SIG-M5 (cell line): Measurements from ENCODE around the gene GATAD2B.

ENCODE experiments used
- DNase-seq: peaks from one replicate; lab custom pipeline; 2025; lab: John Stamatoyannopoulos, UW

GATAD2B gene

DNA sequence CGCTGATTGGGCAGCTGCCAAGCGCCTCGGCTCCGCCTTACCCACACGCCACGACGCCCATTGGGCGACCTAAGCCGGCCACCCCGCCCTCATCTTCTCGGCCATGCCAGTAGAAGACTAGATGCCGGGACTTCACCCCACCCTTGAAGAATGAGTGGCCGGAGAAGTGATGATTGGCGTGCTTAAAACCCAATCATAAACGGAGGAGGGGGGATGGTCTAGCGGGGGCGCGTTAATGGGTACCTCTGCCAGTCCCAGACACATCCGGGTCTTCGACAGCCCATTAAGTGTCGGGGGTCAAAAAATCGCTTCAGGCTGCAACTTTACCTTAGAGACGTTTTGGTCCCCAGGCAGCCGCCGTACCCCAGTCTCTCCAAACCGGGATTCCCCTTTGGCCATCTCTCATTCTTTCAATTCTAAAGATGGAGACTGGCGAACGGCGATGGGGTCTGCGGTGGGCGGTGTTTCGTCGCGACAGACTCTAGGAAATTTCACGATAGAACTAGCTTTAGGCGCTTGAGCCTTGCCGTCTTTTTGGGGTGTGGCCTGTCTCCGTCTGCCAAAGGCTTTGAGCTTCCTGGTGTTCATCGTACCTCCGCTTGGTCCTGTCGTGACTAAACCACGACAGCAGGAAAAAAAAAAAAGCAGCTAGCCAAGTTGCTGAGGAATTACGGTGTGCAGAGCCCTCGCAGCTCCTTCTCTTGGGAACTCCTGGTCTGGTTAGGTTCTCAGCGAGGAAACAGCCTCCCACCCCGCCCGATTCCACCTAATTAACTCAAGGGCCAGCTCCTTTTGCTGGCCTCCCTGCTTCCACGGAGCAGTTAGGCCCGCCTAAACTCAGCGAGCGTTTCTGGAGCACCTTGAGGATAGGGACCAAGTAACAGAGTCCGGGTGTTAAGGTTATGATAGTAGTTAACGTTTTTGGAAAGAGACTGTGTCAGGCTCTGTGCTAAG, at the start of gene GATAD2B:
Gene GATAD2B, minus strand, starts transcription at position 1 of the 954 bp plus-strand sequence. CDS start 94,625 bp downstream, outside the sequence.
- DNase-seq = peak; percentile 100

DNA sequence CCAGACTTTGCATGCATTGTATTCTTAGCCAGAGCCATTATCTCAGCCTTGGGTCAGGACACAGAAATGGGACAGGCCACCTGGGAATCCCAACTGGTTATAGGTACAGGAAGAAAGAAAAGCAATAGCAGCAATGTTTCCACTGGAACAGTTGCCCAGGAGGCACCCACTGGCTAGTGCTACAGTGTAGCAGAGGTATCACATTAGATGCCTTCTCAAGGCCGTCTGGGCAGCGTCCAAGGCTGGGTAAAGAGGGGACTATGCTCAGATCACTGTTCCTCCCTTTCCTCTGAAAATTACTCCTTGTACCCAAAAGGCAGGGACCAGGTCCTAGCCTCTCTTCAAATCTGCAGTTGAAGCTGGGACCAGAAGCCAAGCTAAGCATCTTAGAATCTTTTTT, 47.6 kb upstream of the GATAD2B start:
- no peak for DNase-seq

DNA sequence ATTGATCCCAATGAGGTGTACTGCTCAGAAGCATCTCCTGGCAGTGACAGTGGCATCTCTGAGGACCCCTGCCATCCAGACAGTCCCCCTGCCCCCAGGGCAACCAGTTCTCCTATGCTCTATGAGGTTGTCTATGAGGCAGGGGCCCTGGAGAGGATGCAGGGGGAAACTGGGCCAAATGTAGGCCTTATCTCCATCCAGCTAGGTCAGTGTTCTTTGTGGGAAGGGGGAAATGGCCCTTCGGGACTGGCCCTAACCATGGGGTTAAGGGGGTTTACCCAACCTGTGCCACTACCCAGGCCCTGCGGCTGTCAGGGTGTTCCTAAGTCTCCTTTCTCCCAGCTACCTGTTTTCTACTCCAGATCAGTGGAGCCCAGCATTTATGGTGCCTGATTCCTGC, 46.2 kb upstream of the GATAD2B start:
- DNase-seq = no peak

DNA sequence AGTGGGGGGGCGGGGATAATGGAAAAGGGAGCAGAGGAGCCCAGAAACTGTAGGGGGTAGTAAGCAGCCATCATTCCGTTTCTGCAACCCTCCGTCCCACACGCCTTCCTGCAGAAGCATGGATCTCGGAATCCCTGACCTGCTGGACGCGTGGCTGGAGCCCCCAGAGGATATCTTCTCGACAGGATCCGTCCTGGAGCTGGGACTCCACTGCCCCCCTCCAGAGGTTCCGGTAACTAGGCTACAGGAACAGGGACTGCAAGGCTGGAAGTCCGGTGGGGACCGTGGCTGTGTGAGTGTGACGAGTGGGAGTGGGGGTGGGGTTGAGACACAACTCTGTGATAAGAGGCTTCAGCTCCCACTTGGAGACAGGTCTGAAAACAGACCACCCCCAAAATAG, 45.6 kb upstream of the GATAD2B start:
- no peak for DNase-seq

DNA sequence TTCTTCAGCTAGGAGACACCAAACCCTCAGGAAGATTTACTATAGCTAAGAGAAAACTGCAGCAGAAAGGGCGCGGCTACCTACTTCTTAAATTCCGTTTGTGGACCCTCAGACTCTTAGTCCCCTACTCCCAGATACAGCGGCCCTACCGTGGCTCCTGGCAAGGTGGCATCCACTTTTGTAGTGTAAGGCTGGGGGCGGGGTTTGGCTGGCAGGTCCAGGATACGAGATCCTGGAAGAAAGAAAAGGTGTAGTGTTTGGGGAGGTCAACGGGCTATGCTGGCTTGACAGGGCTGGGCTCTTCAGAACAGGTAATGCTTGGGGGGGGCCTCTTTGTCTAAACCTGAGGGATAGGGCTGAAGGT, 45.2 kb upstream of the GATAD2B start:
- DNase-seq = no peak

DNA sequence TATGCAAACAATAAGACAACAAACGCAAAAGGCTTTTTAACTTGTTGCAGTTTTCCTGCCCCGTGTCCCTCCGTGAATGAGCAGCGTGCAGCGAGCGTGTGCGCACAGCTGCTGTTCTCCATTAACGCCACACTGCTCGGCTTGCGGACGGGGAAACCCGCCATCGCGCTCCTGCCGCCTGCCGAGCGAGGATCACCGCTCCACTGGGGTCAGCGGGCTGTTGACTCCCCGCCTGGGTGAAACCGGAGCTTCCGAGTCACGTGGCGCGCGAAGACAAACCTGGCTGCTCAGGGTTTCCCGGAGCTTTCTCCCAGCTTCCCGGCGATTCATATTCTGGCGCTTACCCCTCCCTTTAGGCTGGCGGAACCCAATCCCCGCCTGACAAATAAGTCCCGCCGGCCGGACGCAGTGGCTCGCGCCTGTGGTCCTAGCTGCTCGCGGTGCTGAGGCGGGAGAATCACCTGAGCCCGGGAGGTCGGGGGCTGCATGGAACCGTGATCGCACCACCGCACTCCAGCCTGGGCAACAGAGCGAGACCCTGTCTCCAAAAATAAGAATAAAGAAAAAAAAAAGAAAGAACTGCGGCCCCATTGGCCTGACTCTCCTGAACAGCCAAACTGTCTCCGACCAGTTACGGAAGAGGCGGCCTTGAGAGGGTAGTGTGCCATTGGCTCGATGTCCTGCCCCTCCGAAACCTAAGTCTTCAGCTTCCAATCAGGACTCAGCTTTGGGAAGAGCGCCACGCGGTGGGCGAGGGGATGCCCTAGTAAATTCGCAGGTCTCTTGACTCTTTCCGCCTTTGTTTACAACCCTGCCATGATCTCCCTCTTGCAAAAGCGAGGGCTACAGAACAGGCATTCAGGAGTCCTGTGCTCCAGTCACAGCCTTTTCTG, 44.6 kb upstream of the GATAD2B start, which contains the start of gene CREB3L4:
Gene CREB3L4, plus strand, starts transcription at position 796 of the 893 bp plus-strand sequence. CDS start 624 bp downstream, outside the sequence.
- DNase-seq = peak; percentile 99

DNA sequence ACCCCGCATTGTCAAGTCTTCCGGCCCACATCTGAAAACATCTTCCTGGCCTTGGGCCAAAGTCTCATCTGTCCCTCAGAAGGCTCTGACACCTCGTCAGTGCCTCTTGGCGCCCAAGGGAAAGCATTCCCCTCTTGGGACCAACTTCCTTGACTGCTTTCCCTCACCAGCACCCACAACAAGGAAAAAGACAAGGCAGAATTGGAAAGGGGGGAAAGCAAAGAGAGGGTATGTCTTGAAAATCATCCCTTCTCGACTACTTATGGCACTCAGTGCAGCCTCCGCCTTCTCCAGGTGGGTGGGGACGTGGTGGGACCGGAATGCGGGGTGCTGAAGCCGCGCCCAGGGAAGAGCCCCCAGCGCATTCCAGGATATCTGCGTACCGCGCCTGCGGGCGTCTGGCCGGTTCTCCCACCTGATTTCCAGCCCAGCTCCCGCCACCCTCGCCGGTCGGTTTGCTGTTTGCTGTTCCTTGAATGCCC, 41.1 kb upstream of the GATAD2B start:
- DNase-seq = no peak

DNA sequence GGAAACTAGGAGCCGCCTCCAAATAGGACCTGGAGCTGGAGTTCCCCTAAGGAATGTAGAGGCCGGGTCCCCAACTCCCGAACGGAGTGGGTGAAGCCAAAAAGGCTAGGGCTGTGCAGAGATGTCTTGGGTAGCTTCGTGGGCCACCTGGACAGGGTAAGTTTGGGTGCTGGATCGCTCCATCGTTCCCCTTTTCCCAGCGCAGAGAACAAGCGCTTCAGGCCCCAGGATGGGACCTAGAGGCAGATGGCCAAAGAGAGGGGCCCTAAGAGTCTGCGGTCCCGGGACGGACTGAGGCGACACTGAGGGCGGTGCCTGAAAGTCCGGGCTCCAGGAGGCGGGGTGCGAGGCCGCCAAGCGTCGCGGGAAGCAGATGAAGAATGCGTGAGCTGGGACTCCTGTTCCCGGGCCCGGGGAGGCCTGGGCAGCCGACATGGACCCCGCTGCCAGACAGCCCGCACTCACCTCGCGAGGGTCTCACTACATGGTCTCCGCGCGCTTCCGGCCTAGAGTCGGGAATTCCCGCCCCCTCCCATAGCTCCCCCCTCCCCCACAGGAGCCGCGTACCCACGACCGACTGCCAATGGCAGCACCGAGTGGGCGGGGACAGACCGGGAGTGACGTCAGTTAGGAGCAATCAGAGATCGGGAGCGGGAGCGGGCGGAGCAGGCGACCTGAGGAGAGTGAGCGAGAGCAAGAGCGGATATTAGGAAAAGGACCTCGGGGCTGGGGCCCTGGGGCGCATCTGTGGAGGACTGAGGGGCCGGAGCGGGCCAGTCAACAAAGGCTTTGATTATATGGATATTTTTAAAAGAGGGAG, 40.5 kb upstream of the GATAD2B start, which contains the start of gene SLC39A1:
Gene SLC39A1, minus strand, starts transcription at position 508 of the 820 bp plus-strand sequence. CDS start 822 bp downstream, outside the sequence.
- DNase-seq = peak; percentile 84

DNA sequence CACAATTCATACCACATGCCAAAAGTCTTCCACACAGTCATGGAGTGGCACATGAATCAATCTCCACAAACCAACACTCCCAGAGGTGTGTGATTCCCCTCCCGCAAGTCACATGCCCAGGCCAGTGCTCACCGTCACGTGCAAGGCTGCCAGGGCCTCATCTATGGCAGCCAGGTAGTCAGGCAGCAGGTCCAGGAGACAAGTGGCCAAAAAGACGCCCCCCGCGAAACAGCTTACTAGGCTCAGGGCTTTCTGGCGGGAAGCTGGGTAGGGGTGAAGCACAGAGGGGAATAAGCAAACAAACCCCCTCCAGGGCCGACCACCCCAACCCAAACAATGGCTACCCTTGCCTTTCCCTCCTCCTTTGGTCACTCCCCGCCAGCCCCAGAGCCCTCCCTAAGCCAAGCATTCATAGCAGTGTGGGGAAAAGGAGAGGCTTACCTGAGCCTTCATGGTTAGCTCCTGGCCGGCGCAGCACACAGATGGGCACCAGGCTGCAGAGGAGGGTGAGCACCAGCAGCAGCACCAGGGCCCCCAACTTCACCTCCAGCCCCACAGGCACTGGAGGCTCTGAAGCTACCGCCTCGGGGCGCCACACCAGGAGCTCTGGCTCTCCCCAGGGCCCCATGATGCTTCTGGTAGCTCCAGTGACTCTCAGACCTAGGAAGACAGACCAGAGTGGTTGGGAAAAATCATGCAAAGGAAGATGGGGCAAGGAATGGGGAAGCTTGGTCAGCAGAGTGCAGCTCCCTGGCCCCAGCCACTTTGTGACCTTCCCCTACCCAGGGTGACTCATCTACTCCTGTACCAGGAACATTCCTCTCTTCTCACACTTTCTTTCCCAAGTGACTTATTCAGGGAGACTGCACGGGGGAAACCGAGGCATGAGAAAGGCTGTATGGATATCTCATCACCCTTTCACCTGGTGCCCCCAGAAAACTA, 39.6 kb upstream of the GATAD2B start:
- DNase-seq = no peak

DNA sequence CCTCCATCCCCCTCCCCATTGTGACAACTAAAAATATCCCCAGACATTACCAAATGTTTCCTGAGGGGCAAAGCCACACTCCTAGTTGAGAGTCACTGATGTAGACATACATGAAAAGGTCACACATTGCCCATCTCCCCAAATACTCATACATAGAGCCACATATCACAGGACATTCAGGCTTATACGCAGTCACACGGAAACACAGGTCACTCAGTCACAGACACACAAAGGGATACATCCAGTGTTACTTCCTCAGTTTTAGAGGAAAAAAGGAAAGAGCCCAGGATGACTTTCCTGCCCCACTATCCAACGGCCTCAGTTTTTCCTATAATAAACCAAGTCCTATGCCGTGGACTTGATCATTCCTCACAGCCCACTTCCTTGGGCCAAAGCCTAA, 38.6 kb upstream of the GATAD2B start:
- no peak for DNase-seq

DNA sequence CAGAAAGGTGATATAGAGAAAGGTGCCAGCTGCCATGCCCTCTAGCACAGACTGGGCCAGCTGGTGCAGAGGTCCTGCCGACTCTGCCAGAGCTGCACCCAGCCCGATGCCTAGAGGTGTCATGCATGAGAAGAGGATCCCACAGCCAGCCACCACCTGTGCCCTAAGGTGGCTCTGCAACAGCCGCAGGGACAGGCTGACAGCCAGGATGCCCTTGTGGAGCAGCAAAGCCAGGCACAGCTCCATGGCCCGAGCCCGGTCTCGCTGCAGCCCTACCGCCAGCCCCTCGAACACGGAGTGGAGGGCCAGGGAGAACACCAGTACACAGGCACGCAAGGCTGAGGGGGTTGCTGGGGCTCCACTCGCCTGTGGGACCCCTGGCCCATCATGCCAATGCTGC, 37.4 kb upstream of the GATAD2B start:
- no peak for DNase-seq

DNA sequence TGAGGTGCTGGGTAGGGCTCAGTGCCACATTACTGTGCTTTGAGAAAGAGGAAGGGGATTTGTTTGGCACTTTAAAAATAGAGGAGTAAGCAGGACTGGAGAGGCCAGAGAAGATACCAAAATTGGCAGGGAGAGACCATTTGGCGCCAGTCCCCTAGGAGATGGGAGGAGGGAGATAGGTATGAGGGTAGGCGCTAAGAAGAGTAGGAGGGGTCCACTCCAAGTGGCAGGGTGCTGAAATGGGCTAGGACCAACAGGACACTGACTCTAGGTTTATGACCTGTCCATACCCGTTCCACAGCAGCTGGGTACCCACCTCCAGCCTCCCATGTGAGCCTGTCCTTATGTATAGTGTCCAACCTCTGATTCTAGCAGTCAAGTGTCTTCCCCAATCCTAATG, 36.7 kb upstream of the GATAD2B start:
- no peak for DNase-seq

DNA sequence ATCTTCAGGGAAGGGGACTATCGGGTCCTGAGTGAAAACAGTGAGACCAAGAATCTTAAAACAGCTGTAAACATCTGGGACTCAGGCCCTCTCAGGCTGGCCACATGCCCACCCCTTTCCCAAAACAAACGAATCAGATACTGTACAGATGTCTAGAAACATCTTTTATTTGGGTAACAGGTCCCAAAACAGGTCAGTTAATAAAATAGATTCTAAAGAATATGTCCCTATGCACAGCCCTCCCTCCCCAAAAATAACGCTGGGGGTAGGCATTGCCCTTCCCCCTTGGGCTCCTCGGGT, 36.1 kb upstream of the GATAD2B start:
- no peak for DNase-seq

DNA sequence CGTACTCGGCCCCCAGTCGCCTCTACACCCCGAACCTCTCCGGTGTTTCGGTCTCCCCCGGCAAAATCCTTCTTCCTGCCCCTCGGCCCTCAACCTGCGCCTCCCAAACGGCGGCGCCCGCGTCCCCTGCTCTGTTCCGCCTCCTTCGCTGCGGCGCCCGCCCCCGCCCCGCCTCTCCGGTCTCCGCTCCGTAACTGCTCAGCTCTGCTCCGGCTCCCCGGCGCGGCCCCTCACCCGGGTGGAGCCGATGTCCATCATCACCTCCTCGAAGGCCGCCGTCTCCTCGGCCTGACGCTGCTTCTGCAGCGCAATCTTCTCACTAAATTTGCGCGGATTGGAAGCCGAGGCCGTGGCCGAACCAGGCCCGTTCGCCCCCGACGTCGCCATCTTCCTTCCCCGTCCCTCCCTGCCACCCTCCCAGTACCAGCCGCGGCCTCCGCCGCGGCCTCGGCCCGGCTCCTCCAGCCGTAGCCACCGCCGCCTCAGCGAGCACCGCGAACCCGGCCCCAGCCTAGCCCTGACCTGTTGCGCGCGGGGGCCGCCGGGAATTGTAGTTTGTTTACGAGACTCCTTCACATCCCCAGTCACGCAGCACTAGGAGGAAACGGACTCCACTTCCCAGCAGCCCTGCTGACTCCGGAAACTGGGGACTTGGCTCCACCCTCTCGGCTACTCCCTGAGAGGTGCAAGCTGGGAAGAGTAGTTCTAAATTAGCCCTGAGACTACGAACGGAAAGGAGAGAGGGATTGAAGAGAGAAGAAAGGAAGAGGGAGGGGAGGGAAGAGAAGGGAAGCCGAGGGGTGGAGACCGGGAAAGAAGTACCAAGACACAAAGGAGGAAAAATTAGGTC, 35.6 kb upstream of the GATAD2B start, which contains the start of gene CRTC2:
Gene CRTC2, minus strand, starts transcription at position 502 of the 850 bp plus-strand sequence. Its CDS starts 115 bp downstream, at position 387.
- DNase-seq = peak; percentile 99

DNA sequence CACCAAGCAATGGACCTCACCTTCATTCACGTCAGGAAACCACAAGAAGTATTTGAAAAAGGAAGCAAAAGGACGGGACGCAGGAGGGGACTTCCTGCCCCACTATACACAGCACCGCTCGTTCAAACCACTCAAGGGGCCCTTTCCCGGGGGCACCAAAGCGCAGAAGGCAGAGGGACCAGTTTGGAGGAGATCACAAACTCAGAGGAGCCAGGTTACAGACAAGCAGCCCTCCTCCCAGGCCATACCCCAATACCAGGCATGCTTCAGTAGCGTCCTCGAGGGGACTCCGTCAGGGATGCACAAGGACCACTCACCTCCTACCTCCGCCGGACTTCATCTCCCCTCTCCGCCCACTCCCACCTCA, 35.0 kb upstream of the GATAD2B start:
- no peak for DNase-seq

DNA sequence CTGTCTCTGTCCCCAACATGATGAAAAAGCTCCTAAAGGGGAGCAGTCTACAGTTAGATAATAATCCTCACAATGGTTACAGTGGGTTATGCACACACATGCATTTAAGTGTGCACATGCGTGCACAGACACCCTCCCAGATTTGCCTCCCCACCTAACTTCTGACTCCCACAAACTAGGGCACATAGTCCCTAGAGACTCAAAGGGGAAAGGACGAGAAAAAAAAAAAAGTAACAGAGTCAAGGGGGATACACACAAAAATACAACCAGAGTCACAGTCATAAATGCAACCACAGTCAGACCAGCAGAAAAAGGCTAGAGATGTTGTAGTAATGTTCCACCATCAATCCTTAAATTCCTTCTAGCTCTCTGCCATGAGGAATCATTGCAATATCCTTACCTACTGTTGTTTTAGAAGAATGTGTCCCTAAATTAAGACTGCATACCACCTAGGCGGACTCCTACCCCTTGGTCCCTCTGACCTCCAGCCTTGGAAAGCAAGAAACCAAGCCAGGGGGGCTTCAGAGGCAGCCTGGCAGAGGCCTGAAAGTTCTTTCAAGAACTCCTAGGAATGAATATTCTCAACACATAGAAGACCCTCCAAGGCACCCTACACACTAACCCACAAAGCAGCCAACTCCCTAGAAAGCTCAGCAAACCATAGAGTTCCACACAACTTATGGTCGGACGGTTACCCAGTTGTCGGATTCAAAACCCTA, 34.4 kb upstream of the GATAD2B start:
- DNase-seq = no peak

DNA sequence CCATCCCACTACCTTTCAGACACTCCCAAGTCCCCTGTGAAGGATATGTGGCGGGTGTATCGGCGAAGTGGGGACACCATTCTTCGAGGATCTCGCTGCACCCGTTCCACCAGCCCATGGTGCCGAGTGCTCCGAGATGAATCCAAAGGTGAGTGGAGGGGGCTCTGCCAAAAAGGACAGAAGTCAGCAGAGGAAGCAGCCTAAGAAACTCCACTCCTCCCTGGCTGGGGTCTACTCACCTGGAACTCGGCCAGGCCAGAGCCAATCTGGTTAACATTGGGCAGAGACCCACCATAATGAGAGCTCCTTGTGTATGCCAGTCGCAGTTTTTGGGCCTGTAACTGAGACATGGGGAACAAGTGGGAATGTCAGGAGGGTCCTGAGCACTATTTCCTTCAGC, 32.1 kb upstream of the GATAD2B start:
- no peak for DNase-seq

DNA sequence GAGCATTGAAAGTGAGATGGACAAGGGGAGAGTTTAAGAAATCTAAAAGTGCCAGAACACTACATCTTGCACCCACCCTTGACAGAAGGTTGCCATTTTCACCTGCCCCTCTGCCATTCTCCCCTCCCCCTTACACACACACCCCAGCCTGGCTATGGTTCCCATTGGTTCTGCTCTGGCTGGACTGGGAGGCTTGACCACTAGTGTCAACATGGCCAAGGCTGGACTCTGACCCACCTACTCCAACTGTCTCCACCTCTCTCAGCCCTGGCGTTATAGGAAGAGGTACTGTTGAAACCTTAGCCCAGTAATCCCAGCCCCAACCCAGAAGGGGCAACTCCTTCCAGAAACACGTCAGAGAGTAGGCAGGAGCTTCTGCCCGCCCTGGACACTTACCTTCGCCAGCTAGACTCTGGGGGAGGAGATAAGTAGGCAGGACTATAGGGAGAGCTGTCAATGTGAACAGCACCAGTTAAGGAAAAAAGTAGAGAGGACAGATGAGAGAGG, 31.1 kb upstream of the GATAD2B start:
- DNase-seq = no peak

DNA sequence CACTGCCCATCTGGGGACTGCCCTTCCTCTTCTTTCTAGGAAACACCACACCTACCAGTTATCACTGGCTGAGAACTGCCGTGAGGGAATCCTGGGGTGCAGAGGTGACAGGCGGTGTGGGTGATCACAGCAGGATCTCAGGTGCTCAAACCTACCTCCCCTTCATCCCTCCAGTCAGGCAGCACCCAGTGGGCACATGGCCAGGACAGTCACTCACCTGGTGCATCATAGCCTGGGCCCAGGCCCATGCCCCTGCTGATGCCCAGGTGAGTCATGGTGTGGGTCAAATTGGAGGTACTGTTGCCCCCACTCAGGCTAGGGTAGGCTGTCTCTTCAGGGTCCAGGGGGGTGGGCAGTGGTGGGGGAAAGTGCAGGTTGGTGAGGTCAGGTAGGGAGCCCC, 29.0 kb upstream of the GATAD2B start:
- no peak for DNase-seq
